ENCODE data around the gene NIFK.

DNA sequence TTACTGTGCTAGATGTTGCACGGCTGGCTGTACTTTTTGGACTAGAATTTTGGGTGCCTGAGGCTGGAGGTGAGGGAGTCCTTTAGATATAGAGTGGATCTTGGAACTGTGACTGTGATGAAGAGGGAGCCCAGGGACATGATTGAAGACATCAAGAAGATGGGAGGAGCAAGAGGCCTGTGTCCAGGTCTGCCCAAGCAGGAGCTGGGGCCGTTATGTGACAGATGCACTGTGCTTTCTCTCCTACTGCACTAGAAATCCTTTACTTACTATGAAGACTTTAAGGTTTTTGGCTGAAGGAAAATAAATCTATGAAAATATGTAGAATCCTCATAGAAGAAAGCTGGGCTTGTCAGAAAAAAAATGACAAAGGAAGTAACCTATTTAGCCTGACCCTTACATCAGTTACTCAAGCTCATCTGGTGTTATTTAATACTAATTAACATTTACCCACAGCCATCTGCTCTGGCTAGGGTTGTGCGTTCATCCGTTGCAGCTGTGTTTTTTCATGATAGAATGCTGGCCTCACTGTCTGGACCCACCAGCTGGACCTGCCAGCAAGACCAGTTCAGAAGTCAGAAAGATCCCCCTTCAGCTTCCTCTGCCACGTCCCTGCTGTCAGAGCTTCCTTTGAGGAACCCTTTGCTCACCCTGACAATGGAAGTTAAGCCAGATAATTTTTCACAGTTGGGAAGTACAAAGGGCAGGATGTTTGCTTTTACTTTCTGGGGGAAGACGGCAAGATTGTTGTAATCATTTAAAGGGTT lies 35.5 kb upstream of the NIFK start:
- TF ChIP-seq CTCF (IDR thresholded peaks at IDR 0.05) (no peak), POLR2A (IDR thresholded peaks at IDR 0.05) (no peak)
